Measurements from ENCODE around the gene NAALADL2.
"Not testable (repeated sequence)": the region's sequence is repeated elsewhere in the genome, so short reads cannot be mapped to it uniquely, and the experiment has no call there.

Gene NAALADL2

DNA sequence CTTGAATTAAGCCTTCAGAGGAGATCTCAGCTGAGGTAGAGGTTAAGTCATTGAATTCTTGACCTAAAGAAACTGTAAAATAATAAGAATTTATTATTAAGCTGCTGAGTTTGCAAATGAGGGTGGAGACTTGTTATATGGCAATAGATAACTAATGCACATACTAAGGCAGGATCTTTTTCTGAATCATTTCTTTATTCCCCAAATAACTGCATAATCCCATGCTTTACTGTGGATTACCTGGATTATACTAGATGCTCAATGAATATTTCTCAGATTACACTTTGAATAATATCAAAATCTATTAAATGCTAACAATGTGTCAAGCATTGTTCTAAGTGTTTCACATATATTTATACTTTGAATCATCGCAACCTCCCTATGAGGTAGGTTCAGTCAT is 532.5 kb downstream of the NAALADL2 start:
- DNase-seq = no peak

DNA sequence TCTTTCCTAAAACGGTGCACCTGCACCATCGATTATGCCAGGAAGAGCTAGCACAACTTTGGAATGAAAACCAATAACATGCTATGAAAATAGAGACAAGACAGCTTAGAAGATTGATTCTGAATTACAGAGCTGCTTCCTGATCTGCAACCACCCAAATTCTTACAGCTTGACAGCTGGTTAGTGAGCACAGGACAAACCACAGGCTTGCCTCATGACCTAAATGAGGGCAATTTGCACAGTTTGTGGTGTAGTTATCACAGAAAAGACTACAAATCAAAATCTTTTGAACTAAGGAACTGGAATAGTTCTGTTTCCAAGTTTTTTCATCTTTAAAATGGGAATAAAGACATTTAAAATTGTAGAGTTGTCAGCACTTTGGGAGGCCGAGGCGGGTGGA is 533.5 kb downstream of the NAALADL2 start:
- DNase-seq = no peak

- DNase-seq = no peak
Observed at GRCh38 chr3:175397372-175397771, 538.2 kb downstream of the NAALADL2 start.

DNA sequence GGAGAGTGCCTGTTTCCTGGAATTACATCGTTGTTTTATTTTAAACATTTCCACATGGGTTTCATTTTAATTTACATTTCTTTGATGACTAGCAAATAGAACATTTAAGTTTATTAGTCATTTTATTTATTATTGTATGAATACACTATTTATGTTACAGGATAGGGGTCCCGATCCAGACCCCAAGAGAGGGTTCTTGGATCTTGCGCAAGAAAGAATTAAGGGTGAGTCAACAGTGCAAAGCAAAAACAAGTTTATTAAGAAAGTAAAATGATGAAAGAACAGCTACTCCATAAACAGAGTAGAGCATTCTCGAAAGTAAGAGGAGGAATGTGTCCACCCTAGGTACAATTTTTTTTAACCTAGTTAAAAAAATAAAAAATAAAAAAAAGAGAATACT is 539.5 kb downstream of the NAALADL2 start:
- DNase-seq = no peak

GRCh38 chr3:175399156-175399840 is 540.2 kb downstream of the NAALADL2 start:
- DNase-seq = no peak

- DNase-seq = no peak
Observed at GRCh38 chr3:175404027-175404426, 544.9 kb downstream of the NAALADL2 start.

DNA sequence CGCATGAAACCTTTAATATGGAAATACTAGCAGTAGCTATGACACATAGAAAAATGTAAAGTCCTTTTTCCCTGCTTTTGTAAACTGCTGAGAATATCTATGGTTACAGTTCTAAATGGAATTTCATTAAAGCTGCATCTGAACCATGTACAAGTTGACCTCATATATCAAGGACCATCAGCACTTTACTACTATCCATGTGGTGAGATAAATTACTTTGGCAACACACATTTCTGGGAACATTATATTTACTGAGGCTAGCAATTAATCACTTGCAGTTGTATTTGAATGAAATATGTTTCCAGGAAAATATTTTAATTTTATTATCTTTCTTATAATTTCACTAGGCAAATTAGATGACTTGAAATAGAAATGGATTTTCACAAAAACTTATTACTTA is 545.5 kb downstream of the NAALADL2 start:
- no peak for DNase-seq

DNA sequence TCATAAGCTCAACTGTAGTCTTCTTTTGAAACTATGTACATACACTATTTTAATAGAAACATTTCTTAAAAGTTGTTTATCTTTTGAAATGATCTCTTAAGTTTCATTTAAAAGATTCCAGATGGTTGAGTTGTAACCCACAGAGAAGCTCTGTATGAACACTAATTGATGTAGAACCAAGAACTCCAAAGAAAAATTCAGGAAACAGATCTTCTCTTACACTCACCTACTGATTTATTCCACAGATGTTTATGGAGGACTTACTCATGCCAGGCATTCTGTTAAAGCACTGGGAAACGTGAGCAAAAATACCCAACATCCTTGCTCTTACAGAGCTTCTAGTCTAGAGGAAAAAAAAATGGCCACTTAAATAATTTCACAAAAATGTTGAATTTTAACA is 551.1 kb downstream of the NAALADL2 start:
- no peak for DNase-seq

GRCh38 chr3:175411405-175411804 is 552.3 kb downstream of the NAALADL2 start:
- DNase-seq = no peak

GRCh38 chr3:175411946-175412345 is 552.8 kb downstream of the NAALADL2 start:
- no peak for DNase-seq

GRCh38 chr3:175413926-175414325 is 554.8 kb downstream of the NAALADL2 start:
- DNase-seq = no peak

- no peak for DNase-seq
Observed at GRCh38 chr3:175416600-175416999, 557.5 kb downstream of the NAALADL2 start.

- no peak for DNase-seq
Observed at GRCh38 chr3:175417426-175417825, 558.3 kb downstream of the NAALADL2 start.

DNA sequence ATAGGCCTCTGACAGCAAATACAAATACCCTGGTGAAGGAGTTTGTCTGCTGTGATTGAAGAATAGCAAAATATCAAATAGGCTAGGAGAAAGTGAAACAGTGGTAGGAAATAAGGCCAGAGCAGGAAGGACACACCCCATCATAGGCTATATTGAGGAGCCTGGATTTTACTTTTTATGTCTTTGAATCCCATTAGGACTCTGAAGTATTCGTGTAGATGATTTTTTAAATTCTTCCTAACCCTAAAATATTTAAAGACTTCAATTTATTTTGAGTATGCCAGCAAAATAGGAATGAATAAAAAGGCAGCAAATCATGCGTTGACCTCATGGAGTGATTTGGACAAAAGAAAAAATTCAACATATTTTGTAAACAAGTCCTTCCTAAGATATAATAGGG is 562.8 kb downstream of the NAALADL2 start:
- no peak for DNase-seq

DNA sequence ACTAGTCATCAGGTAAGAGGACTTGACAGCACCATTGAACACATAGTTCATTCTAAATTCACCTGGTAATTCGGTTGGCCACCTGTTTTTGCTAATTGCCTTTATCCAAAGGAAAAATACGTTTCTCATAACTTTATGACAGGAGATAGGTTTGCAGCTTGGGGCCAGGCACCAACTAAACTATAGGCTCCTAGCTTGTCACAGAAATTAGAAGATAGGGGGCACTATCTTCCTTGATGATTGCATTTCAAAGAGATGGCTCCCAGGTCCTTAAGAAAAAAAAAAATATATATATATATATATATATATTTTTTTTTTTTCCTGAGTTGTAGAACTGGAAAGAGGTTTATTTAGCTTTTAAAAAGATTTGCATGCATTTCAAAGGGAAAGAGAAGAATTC is 563.6 kb downstream of the NAALADL2 start:
- no peak for DNase-seq

DNA sequence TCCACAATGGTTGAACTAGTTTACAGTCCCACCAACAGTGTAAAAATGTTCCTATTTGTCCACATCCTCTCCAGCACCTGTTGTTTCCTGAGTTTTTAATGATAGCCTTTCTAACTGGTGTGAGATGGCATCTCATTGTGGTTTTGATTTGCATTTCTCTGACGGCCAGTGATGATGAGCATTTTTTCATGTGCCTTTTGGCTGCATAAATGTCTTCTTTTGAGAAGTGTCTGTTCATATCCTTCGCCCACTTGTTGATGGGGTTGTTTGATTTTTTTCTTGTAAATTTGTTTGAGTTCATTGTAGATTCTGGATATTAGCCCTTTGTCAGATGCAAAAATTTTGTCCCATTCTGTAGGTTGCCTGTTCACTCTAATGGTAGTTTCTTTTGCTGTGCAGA is 564.7 kb downstream of the NAALADL2 start:
- DNase-seq = not testable (repeated sequence)

DNA sequence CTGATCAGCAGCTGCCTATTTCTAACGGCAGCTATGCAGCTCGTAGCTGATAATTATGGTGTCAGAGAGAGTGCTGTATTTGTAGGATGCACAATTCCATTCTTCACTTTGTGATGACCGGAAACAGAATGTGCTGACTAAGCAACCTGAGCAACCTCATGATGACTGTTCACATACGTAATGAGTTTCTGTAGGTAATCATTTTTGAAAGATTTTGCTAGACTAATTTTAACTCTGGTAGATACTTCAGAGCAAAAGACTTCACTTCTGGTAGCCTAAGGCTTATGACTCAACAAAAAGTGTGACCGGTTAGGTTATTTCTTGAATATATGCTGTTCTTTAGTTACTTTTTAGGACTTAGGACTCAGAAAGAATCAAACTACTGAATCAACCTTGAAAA is 567.7 kb downstream of the NAALADL2 start:
- DNase-seq = no peak

DNA sequence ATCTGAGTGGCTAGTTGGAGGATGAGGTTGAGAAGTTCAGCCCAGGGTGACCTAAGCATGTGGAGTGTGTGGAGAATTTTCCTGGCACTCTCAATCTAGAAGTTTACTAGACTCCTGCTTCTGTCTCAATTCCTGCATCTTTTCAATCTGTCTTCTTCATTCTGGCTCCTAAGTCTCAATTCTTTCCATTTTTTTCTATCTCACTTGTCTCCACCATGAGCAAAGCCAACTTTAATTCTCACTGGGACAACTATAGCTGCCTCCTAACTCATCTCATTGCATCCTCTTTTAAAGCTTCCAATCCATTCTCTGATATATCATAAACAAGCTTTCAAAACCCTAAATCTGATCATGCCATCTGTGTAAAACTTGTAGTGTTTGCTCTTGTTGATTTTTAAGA is 569.3 kb downstream of the NAALADL2 start:
- no peak for DNase-seq

DNA sequence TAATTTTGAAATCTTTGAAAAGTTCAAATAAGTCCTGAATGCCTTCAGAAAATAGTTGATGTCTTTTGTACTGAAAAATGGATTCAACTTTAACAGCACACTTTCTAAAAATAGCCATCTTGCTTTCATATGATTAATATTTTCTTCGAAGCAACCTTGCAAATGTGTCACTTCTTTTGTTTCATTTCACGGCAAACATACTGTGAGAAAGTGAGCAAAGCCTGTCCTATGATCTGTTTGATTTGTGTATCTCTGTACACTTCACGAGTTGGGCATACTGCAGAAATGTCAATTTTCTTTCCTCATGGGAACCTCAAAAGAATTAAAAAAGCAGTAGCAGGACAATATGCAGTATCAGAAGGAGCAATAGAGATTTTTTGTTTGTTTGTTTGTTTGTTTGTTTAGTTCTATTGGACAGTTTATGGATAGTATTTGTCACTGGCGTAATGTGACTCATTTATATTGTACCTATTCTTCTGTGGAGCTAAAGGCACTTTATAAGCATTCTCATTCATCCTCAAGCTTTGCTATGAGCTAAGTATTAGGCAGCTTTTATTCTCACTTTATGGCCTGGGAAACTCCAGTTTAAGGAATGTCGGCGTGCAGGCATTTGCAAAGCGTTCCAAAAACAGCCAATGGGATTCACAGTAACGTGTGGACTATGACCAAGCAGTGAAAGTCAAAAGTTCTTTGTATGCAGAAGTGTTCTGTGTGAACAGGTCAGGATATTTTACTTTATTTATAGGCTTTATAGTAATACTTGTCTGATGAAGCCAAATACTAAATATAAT is 572.0 kb downstream of the NAALADL2 start:
- no peak for DNase-seq

GRCh38 chr3:175432376-175433025 is 573.4 kb downstream of the NAALADL2 start:
- DNase-seq = no peak

DNA sequence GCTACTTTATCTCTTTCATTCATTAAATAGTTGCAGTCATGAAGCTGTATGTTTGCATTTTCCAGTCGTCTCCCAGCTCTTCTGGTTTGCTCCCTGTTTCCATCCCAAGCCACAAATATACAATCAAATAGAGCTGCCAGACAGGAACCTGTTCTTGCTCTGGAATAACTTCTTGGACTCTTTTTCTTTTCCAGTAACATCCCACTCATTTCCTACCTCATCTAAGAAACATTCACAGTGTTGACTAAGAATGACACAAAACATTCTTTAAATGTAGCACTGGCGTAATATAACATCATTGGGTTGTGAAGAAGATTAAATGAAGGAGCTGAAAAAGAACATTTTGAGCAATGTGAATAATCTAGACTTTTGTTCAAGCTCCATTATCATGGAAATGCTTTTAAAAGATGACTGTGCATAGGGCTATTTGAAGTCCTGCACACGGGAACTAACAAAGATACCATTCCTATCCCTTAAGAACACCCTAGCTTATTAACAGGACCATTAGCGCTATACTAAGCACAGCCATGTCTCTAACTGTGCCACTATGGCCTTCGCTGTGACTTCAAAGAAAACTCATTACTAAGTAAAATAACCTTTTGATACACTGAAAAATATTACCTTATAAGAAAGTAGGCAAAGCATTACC is 574.0 kb downstream of the NAALADL2 start:
- DNase-seq = no peak

DNA sequence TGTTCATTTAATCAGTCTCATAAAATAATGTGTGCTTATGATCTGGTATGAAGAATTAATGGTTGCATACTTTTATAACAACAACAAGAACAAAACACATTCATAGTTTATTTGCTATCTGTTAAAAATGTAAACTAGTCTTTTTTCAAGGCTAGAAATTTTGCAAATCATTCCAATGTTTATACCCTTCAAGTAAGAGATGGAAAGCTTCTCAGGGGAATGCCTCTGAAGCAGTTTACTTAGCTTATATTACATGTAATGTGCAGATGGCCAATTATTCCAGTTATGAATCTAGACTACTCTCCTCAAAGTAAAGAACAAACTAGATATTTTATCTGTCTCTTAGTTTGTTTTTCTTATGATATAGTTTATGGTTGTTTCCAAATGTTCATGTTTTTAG is 575.4 kb downstream of the NAALADL2 start:
- DNase-seq = no peak

GRCh38 chr3:175443682-175444081 is 584.5 kb downstream of the NAALADL2 start:
- DNase-seq = no peak

DNA sequence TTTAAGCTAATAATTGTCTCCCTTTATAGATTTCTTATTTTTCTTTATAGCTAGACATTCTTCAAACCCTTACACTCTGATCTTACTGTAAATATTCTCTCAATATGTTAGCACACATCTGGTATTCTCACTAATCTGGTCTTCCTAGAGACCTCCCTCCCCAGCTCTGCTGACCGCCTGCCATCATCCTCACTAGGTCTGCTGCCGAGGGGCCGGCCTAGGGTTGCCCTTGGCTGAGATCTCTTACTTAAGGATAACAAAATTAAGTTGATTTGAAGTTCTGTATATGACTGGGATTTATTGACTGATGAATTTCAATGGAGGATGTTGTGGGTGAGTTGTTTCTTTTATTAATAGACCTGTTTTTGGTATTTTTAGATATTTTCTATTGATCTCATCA is 586.6 kb downstream of the NAALADL2 start:
- DNase-seq = no peak

Data from activated naive CD4-positive, alpha-beta T cell (primary cell).